EL (cell line): Measurements from ENCODE around the gene KCNT1.

Source experiments
- DNase-seq: peaks from one replicate; pipeline ENCODE4 v3.0.0-alpha.2; 2016

KCNT1 gene

DNA sequence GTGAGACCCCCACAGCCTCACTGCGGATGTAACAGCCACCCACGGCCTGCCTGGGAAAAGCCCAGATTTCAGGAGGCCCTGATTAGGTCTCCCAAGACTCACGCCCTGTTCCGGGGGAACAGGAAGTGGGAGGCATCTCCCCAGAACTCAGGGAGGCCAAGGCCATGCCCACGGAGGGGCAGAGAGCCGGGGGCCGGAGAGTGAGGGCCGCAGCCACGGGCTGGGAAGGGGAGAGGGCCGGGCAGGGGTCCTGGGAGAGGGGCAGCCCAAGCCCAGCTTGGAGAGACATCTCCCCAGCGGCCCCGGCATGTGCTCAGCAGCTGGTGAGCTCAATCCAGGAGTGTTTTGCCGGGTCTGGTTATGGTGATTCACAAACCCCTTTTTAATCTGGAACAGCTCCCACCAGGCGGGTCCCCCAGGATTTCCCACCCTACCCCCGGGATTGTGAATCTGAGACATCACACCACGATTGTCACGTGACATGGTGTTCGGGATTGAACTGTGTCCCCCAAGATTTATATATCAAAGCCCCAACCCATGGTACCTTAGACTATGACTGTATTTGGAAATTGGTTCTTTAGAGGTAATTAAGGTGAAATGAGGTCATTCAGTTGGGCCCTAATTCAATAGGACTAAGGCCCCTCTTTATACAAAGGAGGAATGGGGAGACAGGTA, 26.6 kb downstream of the KCNT1 start:
- no peak for DNase-seq

DNA sequence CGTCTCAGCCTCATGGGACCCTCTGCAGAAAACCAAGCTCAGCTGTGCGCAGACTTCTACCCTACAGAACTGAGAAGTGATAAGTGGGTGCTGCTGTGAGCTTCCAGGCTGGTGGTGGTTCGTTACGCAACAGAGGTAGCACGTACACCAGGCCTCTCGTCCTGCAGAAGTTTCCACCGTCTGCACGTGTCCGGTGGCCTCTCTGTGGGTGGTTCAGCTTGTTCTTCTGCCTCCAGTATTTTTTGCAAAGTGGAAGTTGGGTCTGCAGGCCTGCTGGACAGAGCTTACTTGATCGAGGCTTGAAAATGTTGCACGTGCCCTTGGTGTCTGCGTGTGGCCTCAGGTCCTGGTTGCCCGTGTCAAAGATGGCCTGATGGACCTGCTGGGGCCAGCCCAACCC, 27.5 kb downstream of the KCNT1 start:
- no peak for DNase-seq

DNA sequence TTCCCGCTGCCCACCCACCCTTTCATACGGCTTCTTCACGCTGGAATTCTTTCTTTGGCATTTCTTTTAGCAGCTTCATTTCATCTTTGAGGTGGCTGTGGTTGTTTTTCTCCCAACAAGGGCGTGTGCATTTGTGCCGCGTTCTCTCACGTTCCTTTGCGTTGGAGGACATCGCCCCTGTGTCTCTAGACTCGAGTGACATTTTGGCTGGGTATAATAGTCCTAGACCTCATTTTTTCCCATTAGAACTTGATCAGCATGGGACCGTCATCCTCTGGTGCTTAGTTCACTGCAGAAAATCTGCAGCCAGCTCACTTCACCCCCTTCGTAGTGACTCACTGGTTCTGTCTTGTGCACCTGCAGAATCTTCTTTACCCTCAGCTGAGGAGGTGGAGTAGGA, 29.5 kb downstream of the KCNT1 start:
- no peak for DNase-seq

DNA sequence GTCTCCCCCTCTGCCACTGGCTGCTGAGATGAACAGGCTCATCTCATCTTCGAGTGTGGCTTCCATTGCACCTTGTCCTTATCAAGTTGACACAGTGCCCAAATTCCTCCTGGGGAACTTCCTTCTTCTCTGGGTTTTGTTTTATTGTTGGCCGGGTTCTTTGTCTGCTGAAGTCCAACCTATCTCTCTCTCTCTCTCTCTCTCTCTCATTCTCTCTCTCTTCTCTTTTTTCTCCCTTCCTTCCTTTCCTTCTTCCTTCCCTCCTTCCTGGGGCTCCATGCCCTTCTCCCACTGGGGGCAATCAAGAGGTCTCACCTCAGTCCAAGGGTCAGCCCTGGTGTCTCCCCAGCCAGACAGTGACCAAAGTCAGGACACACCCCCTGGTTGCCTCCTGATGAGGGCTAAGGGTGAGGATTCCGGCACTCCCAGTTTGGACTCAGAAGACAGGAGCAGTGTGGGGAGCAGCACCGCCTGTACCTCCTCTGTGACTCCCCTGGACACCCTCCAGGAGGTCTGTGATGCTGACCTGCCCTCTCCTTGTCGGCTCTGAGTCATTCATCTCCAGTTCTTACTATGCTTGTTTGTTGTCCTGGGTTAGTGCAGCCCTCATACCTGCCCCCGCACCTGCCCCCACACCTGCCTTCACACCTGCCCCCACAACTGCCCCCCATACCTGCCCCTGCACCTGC, 30.7 kb downstream of the KCNT1 start:
- no peak for DNase-seq

DNA sequence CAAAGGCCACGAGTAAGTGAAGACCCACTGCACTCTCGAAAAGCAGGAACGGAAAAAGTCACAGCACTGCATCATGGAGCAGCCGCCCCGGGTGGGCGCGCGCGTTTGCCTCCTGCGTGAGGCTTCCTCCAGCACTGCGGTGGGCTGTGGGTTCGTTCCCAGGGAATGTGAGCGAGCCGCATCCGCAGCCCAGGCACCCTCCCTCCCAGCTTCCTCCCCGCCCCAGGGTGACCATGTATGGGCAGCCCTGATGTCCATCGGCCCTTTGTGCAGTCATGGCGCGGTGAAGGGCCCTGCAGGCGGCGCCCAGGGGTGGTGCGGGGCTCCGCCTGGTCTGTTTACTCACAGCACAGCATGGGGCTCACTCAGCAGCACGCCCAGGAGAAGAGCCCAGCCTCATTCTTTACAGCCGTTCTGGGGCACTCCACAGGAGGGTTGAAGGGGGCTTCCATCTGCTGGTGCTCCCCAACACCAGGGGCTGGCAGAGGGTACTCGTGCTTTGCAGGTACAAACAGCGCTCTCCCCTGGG, 32.7 kb downstream of the KCNT1 start:
- DNase-seq, result no peak

DNA sequence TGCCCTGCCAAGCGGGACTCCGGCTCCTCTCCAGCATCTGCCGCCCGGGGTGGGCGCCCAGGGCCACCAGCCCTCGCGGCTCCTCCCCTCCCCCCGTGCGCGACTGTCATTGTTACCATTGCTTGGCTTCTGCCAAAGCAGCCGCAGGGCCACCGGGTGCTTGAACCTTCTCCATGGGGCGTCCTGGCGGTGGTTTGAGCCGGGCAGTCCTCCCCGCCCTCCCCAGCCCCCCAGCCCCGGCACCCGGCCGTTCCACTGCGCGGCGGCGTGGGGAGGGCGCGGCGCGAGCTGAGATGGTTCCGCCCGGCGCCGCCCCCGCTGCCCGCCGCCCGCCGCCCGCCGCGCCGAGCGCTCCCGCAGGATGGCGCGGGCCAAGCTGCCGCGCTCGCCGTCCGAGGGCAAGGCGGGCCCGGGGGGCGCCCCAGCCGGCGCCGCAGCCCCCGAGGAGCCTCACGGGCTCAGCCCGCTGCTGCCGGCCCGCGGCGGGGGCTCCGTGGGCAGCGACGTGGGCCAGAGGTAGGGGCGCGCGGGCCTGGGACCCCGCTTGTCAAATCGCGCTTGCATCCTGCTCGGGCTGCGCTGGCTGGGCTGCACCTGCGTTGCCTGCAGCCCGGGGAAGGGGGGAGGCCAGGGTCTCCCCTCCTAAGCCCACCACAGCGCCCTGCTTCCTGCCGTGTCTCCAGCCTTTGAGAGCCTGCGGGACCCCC, 34.4 kb downstream of the KCNT1 start:
- no peak for DNase-seq

DNA sequence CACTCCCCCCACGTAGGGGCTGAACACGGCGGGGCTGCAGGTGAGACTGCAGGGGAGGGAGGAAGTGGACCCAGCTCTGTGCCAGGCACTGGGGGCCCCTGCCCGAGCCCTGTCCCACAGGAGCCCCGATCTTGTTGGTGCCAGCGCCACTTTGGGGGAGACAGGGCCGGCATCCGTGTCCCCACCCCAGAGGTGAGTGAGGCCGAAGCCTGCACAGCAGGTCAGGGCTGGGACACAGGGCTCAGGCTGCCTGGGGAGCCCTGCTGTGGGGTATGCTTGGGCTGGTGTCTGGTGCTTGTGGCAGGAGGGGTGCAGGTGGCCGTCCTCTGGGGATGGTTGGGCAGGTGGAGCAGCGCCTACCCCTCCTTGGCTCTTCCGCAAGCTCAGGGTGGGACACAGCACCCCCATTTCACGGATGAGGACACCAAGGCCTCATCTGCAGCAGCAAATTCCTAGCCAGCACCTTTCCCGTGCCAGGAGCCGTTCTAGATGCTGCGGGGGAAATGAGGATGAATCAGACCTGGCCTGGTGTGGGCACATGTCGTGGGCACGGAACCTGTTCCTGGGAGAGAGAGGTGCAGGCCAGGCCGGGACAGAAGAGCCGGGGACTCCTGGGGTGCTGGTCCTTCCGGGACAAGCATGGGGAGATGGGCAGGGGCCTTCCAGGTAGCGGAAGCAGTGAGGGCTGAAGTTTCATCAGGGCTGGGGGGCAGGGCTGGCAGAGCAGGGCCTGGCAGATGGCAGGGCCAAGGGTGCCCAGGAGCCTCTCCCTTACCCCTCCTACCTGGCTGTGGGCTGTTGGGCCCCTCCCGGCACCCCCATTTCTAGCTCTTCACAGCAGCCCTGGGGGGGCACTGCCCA, 35.2 kb downstream of the KCNT1 start:
- DNase-seq, result no peak

DNA sequence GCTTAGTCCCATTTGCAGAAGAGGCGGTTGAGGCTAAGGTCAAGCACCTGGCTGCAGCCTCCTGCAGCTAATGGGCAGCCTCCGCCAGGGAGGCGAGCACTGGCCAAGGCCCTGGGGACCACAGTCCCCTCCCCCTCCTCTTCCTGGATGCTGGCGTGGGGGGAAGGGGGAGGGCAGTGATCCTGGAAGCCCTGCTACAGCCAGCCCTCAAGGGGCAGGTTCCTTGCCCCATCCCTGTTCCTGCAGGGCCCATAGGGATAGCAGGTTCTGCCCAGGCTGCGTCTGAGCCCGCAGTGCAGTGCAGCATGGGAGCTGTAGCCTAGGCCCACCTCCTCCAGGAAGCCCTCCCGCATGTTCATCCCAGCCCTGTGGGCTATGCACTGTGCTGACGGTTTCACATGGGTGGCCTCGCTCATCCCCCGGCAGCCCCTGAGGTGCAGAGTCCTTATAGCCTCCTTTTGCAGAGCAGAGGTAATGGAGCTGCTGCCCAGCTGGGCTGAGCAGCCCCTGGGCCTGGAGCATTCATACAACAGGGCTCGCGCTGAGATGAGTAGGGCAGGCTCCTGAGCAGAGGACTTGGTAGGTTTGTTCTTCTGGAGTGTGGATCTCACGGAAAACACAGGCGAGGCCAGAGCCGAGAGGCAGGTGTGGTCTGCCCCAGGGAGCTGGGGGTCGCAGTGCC, 36.0 kb downstream of the KCNT1 start:
- DNase-seq, result no peak

DNA sequence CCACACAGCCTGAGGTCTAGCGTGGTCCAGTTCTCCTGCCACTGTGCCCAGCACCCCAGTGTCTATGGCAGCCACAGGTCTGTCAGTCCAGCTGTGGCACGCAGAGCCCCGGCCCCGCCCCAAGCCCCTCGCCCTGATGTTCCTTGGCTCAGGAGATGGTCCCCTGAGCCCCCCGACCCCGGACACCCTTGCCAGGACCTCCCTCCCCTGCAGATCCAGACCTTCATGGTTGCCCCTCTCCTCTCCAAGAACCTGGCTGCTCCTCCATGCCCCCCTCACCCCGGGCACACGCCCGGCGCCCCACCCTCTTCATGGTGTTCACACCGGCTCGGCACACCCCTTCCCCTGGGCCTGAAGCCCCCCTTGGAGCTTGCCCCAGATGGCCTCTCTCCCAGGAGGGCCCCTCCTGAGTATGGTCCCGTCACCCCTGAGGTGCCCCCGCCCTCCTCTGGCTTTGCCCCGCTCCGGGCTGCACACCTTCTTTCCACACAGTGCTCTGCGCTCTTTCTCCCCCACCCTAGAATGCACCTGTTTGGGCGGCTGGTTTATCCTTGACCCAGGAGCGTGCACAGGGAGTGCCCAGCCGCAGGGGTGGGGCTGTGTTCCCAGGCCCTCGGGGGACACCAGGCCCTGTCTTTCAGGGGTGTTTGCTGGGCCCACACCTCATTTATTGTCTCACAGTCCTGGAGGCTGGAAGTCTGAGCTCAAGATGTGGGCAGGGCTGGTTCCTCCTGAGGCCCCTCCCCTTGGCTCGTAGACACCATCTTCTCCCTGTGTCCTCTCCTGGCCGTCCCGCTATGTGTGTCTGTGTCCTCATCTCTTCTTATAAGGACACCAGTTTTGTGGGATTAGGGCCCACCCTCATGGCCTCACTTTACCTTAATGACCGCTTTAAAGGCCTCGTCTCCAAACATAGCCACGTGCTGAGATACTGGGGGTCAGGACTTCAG, 37.6 kb downstream of the KCNT1 start:
- no peak for DNase-seq

DNA sequence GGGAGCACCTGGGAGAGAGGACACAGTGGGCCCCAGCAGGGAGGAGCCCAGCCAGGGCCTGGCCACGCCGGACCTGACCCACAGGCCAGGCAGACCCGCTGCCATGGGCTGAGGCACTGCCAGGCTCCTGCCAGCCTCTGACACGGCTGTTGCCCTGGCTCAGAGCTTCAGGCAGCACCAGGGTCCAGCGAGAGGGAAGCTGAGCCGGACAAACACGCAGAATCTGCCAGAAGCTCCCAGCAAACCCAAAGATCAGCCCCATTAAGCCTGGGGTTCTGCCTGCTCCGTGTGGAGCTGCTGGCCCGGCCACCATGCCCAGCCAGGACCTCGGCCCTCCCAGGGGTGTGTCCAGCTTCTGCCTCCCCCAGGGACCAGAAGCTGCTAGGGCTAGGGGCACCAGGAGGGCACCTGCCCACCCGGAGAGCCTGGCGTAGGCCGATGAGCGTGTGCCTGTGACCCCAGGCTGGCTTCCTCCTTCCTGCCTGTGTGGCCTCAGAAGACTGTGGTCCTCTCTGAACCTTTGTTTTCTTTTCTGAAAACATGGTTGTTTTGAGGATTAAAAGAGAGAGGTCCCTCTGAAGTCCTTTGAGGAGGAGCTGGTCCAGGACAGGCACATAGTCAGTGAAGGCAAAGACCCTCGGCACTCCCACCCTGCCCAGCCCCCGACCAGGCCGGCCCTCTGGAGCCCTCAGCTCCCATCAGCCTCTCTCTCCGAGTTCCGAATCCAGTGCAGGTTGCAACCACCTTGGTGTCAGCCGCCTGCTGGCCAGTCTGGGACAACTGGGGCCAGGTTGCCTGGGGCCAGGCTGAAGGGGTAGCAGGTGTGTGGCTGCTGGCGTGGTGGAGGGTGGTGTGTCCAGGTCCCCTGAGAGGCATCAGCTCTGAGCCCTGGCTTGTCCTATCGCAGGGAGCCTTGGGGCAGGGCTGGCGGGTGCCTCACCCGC, 39.6 kb downstream of the KCNT1 start:
- DNase-seq, result no peak

DNA sequence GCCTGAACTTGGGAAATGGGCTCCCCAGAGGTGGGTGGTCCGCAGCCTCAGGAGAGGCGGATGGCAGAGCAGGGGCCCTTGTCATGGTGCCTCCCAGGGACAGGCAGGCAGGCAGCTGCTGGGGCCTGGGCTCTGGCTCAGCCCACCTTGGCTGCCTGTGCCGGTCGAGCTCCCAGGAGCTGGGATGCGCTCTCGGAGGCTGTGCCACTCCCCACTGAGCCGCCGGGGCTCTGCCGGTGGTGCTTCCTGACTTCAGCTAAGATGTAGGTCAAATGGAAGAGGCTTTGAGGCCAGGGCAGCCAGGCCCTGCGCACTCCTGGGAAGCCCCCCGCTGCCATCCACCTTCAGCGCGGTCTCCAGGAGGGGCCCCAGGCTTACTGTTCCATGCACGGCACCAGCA, 41.0 kb downstream of the KCNT1 start:
- DNase-seq, result no peak

DNA sequence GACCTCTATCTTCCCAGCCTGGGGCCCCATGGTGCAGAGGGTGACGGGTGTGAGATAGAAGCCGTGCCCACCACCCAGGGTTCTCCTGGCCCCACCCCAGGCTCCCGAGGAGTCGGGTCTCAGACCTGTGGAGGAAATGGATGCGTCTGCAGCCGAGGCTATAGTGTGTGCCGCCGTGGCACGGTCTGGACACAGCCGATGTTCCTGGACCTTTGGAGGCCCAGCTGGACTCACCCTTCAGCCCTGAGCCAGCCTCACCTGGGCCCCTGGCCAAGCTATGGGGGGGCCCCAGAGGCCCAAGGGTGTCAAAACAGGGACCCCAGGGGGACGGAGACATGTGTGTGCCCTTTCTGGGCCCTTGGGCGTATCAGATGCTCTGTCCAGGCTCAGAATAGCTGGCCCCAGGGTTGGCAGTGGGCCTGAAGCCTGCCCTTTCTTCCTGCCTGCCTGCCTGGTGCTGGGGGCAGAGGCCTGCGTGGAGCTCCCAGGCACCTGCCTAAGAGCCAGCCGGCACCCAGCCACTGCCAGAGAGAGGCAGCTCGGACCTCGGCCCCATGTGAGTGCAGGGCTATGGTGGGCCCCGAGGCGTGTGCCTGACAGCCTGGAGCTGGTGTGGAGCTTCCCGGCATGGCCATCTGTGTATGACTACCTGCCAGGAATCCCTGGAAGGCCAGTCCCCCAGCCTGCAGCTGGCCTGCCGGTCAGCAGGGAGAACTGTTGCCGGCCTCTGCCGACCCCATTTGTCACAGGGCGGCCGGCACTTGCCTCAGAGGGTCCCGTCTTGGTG, 41.8 kb downstream of the KCNT1 start:
- no peak for DNase-seq

DNA sequence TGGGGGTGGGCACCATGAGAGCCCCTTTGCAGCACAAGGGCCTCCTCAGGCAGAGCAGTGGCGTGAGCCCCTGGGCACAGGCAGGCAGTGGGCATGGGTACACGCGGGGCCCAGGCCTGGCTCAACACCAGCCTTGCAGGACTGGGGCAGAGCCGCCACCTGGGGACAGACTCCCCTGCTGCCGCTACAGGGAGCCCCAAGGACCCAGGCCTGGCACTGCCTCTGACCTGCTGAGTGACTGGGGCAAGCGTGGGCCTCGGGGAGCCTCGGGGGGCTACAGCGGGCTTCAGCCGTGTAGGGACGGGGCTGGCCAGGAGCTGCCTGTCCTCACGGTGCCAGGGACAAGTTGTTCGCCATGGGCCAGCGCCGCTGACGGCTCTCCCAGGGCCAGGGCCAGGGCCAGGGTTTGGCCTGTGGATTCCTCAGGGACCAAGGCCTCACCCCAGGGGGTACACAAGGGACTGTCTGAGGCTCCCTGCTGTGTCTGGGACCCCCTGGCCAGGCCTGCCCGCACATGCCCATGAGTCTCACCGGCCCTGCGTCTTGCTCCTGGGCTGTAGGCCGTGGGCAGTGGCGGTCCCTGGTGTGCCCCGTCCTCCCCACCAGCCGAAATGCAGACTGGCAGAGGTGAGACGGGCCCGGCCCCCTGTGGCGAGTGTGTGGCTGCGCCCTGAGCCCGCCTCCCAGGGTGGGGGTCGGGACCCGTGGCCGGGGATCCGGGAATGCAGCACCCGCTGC, 42.5 kb downstream of the KCNT1 start:
- no peak for DNase-seq

DNA sequence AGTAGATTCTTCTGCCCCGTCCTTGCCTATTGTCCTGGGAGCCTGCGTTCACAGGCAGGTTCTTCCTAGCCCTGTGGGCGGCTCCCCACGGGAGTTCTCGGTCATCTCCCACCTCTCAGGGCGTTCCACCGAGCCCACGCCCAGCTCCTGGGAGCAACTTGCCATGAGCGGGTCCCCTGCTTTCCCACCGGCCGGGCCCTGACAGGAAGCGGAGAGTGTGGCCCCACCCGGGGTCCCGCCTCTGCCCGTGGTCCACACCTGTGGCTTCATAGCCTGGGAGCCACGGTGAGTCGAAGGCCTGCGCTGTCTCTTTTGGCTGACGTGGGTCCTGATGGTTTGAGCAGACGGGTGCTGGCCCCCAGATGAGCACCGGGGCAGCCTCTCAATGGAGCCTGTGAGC, 43.2 kb downstream of the KCNT1 start:
- no peak for DNase-seq

DNA sequence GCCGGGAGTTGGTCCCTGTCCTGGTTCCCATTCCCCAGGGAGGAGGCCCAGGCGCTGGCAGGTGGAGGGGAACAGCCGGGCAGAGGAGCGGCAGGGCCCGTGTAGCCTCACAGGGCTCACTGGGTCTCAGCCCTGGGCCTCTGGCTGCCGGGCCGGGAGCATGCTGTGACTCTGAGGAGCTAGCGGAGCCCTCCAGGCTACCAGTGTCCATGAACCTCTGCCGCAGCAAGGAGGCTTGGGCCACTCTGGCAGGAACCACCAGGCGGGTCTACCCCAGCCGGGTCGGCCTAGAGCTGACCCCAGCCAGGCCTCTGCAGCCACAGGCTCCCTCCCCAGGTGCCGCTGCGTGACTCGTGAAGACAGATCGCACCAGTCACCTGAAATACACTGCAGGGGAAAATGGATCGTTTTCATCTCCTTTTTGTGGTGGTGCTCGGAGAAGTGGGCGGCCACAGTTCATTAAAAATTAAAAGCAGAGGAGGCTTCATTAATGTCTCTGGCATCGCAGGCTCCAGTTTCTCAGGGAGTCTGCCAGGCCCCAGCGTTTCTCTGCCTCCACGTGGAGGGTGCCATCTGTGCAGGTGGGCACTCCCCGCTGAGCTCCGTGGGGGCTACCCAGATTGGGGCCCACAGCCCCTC, 43.8 kb downstream of the KCNT1 start:
- DNase-seq, result no peak

DNA sequence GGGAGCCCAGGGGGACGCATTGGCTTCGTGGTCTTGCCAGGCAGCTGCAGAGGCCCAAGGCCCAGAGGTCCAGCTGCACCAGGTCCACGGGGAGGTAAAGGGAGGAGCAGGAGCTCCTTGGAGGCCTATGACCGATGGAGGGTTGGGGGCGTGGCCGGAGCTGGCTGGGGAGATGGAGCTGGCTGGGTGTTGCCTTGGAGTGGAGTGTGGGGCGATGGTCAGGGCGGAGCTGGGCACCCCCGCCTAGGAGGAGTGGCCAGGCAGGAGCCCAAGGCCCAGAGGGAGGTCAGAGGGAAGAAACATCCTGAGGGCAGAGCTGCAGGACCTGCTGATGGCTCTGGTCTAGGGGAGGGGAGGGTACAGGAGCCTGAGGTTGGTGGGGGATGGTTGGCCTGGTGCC, 44.6 kb downstream of the KCNT1 start:
- no peak for DNase-seq

DNA sequence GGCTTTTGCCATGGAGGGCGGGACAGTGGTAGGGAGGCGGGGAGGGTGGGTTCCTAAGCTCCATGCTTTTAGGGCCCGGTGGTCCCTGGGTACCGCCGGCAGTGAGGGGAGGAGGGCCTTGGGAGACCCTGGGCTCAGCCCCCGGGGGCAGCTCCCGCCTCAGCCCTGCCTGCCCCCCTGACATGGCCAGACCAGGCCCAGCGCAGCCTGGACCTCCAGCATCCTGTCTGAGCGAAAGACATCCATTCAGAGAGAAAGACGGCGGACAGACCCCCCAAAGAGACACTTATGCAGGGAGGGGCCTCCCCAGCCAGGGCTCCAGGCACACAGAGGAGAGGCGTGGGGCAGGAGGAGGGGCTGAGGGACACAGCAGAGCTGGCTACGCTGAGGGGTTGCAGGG, 45.3 kb downstream of the KCNT1 start:
- no peak for DNase-seq

DNA sequence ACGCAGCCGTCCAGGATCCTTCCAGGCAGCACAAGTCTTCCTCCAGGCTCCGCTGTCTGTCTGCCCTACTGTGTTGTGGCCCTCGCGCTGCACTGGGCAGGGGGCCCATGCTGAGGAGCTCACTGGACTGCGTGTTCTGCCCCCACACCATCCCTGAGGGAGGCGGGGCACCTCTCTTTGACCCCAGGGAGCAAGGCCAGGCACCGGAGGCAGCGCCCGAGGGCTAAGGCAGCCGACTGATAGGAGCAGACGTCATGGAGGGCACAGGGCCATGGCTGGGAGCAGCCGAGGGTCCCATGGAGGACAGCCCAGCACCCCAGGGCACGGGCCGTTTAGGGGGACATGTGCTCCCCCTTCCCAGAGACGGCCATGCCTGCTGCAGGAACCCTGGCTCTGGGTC, 46.7 kb downstream of the KCNT1 start:
- DNase-seq, result no peak
